ENCODE measurements around the gene MPPED2. TPM values are rescaled to one million over a fixed set of nuclear protein-coding genes. Genes with fewer than 3 reads are reported as not detected.

Gene MPPED2
- total and polyA plus RNA-seq, 2 experiments from 2014 or later = 7.0 to 7.6 TPM

DNA sequence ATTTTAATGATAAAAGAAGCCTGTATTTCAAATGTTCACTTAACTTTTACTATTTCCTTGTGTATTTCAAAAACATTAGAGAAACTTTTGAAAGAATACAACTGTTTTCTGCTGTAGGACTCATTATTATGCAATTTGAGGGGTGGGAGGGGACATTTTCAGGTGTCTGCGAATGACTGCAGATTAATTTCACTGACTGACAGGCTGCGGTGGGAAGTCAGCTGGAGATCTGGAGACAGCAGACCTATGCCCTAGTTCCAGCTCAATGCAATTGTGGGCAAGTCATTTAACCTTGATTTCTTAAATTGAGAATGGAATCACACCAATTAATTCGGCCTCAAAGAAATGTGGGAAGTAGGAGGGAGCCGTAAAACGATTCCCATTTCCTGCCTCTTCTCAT is 134.5 kb downstream of the MPPED2 start:
- Histone ChIP-seq H3K9me3 (ENCODE audit: low read depth) (no peaks in the 10 kb centered on the region), H4K20me1 (ENCODE audit: insufficient read depth, poor library complexity, severe bottlenecking) (no peaks in the 10 kb centered on the region), H3K27ac (no peak overlapping the region), H3K79me2 (no peaks in the 10 kb centered on the region), H3K9me2 (replicated peaks; ENCODE audit: insufficient read depth) (no peaks in the 10 kb centered on the region), H2AFZ (no peak overlapping the region), H3K4me1 (ENCODE audit: insufficient read depth) (peaks cover 10% of the 10 kb centered on the region), H3K4me3 (no peak overlapping the region), H3K36me3 (replicated peaks; ENCODE audit: insufficient read depth, low read depth) (no peaks in the 10 kb centered on the region), H3K4me2 (no peak overlapping the region), H3K27me3 (no peaks in the 10 kb centered on the region)
- TF ChIP-seq EZH2phosphoT487 (IDR thresholded peaks at IDR 0.05; ENCODE audit: low read depth, severe bottlenecking, unreplicated experiment) = no peak
- WGBS (ENCODE audit: low lambda C conversion rate, missing lambda C conversion rate) = 75% methylated on average over 5 of the region's 5 CpGs
- DNase-seq (ENCODE audit: low spot score) = no peak

DNA sequence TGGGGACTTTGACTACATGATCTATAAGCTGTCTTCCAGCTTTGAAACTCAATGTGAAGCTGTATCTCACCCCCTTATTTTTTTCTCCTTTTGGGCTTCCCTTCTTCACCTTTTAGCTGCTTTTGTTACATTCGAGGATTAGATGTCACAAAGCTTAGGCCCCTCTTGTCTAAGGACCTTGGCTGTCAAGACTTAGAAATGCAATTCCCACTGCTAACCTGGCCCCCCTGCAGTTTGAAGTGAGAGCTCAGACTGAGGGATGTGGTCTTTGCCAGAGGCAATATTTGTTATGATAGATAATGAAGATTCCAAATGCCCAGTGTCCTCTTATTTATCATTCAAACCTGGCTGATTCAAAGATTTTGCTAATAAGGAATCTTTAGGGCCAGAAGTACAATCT is 135.0 kb downstream of the MPPED2 start:
- Histone ChIP-seq H3K4me2 (no peak overlapping the region), H4K20me1 (ENCODE audit: insufficient read depth, poor library complexity, severe bottlenecking) (no peaks in the 10 kb centered on the region), H3K4me1 (ENCODE audit: insufficient read depth) (peaks cover 10% of the 10 kb centered on the region), H3K9me3 (ENCODE audit: low read depth) (no peaks in the 10 kb centered on the region), H2AFZ (no peak overlapping the region), H3K4me3 (no peak overlapping the region), H3K9me2 (replicated peaks; ENCODE audit: insufficient read depth) (no peaks in the 10 kb centered on the region), H3K79me2 (no peaks in the 10 kb centered on the region), H3K27me3 (no peaks in the 10 kb centered on the region), H3K27ac (no peak overlapping the region), H3K36me3 (replicated peaks; ENCODE audit: insufficient read depth, low read depth) (no peaks in the 10 kb centered on the region)
- DNase-seq (ENCODE audit: low spot score) = no peak
- TF ChIP-seq EZH2 (IDR thresholded peaks at IDR 0.05; ENCODE audit: borderline replicate concordance) = no peak
- no peak for TF ChIP-seq EZH2phosphoT487 (IDR thresholded peaks at IDR 0.05; ENCODE audit: low read depth, severe bottlenecking, unreplicated experiment)
- TF ChIP-seq, protein P1, sequence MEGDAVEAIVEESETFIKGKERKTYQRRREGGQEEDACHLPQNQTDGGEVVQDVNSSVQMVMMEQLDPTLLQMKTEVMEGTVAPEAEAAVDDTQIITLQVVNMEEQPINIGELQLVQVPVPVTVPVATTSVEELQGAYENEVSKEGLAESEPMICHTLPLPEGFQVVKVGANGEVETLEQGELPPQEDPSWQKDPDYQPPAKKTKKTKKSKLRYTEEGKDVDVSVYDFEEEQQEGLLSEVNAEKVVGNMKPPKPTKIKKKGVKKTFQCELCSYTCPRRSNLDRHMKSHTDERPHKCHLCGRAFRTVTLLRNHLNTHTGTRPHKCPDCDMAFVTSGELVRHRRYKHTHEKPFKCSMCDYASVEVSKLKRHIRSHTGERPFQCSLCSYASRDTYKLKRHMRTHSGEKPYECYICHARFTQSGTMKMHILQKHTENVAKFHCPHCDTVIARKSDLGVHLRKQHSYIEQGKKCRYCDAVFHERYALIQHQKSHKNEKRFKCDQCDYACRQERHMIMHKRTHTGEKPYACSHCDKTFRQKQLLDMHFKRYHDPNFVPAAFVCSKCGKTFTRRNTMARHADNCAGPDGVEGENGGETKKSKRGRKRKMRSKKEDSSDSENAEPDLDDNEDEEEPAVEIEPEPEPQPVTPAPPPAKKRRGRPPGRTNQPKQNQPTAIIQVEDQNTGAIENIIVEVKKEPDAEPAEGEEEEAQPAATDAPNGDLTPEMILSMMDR (IDR thresholded peaks at IDR 0.05; ENCODE audit: poor library complexity) = no peak
- WGBS (ENCODE audit: low lambda C conversion rate, missing lambda C conversion rate) = 42% methylated on average over 1 of the region's 1 CpG

DNA sequence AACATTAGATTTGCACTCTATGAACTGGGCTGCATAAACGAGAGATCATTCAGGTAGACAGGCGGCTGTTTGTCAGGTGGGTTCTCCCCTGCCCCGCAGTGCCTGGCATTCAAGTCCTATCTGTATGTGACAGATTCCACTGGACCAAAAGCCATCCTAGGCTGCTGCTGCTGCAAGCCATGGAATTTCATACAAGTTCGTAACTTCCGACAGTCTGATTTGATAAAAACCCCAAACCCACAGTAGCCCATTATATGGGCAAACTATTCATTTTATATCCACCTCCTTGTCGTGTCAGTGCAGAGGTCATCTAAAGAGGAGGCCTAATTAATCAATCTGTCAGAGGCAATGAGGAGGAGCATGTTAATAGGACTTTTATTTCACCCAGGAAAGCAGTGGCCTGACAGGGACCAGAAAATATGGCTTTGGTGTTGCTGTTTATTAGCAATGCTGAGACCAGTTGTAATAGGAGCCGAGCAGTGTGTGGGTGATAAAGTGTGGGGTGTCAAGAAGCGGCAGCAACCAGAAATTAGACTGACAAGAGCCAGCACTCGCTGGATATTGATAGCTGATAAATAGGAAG is 139.0 kb downstream of the MPPED2 start:
- Histone ChIP-seq H3K9me3 (ENCODE audit: low read depth) (no peaks in the 10 kb centered on the region), H3K9me2 (replicated peaks; ENCODE audit: insufficient read depth) (no peaks in the 10 kb centered on the region), H3K27ac (no peak overlapping the region), H2AFZ (no peak overlapping the region), H3K79me2 (no peaks in the 10 kb centered on the region), H3K4me2 (no peak overlapping the region), H4K20me1 (ENCODE audit: insufficient read depth, poor library complexity, severe bottlenecking) (no peaks in the 10 kb centered on the region), H3K36me3 (replicated peaks; ENCODE audit: insufficient read depth, low read depth) (no peaks in the 10 kb centered on the region), H3K4me1 (ENCODE audit: insufficient read depth) (peaks cover 6% of the 10 kb centered on the region), H3K4me3 (no peak overlapping the region), H3K27me3 (no peaks in the 10 kb centered on the region)
- 80% methylated on average over 9 of the region's 9 CpGs for WGBS (ENCODE audit: low lambda C conversion rate, missing lambda C conversion rate)
- TF ChIP-seq EZH2 (IDR thresholded peaks at IDR 0.05; ENCODE audit: borderline replicate concordance) (no peak), EZH2phosphoT487 (IDR thresholded peaks at IDR 0.05; ENCODE audit: low read depth, severe bottlenecking, unreplicated experiment) (no peak)
- TF ChIP-seq, protein P1 (IDR thresholded peaks at IDR 0.05; ENCODE audit: poor library complexity) = no peak
- no peak for DNase-seq (ENCODE audit: low spot score)

DNA sequence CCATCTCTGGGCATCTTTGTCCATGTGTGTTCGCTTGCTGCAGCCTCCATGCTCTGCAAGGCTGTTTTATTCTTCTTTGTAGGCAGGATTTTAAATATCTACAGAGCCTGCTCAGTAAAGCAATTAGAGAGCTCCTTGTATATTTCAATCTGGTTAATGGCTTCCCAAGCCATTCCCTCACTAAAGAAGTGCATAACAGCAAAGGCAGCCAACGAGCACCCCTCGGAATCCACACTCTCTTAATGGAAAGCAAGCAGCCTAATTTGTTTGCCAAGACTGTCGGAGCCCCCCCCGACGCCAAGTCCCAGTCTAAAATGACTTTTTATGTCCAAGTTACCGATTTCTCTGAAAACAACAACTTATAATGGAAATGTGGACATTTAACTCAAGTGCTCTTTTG is 139.6 kb downstream of the MPPED2 start:
- H3K4me1 ChIP-seq (ENCODE audit: insufficient read depth) = peaks cover 1% of the 10 kb centered on the region
- WGBS (ENCODE audit: low lambda C conversion rate, missing lambda C conversion rate) = 56% methylated on average over 7 of the region's 7 CpGs

More for the DNA sequence above, 139.6 kb downstream of the MPPED2 start:
- Histone ChIP-seq H3K79me2 (no peaks in the 10 kb centered on the region), H3K27ac (no peak overlapping the region), H3K9me2 (replicated peaks; ENCODE audit: insufficient read depth) (no peaks in the 10 kb centered on the region), H3K9me3 (ENCODE audit: low read depth) (no peaks in the 10 kb centered on the region), H2AFZ (no peak overlapping the region), H3K27me3 (no peaks in the 10 kb centered on the region), H3K4me2 (no peak overlapping the region), H3K36me3 (replicated peaks; ENCODE audit: insufficient read depth, low read depth) (no peaks in the 10 kb centered on the region), H3K4me3 (no peak overlapping the region), H4K20me1 (ENCODE audit: insufficient read depth, poor library complexity, severe bottlenecking) (no peaks in the 10 kb centered on the region)
- TF ChIP-seq EZH2 (IDR thresholded peaks at IDR 0.05; ENCODE audit: borderline replicate concordance) (no peak), EZH2phosphoT487 (IDR thresholded peaks at IDR 0.05; ENCODE audit: low read depth, severe bottlenecking, unreplicated experiment) (no peak)
- TF ChIP-seq, protein P1 (IDR thresholded peaks at IDR 0.05; ENCODE audit: poor library complexity) = no peak
- no peak for DNase-seq (ENCODE audit: low spot score)

All from hepatocyte (in vitro differentiated cells).